Measurements from ENCODE around the gene OGT.

The OGT gene

DNA sequence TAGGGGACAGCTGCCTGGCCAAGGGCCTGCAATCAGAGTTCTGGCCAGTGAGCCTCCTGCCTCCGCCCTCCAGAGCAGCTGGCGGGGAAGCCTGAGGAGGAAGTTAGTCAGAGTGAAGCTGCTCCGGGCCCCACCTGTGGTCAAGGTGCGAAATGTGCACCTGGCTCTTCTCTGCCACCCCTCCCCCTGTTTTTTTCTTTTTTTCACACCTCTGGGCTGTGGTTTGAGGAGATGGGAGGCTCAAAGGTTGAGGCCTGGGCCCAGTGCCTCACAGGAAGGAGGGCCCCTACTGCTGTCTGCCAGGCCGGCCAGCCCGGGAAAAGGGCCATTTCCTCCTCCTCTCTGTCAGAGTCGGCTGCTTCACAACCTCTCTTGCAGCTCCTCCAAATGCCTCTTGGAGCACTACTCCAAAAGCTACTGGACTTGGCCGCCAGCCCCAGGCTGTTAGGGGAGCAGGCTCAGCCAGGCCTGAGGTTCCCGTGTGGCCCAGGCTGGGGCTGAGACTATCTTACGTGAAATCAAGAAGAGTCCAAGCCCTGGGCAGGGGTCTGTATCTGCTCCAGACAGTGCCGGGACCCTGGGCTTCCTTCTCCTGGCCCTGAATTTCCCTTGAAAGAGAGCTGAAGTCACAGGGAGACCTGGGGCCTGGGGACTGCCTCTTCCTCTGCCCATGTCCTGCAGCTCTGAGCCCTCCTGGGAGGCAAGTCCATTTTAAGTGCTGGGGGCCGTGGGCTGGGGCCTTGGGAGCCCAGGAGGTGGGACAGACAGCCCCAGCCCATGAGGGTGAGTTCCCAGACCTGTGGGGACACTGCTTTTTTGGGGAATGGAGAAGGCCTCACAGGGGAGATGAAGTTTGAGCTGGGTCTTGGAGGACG, 89.9 kb downstream of the OGT start:
- peak; percentile 26 for DNase-seq (ENCODE audit: low read depth)

DNA sequence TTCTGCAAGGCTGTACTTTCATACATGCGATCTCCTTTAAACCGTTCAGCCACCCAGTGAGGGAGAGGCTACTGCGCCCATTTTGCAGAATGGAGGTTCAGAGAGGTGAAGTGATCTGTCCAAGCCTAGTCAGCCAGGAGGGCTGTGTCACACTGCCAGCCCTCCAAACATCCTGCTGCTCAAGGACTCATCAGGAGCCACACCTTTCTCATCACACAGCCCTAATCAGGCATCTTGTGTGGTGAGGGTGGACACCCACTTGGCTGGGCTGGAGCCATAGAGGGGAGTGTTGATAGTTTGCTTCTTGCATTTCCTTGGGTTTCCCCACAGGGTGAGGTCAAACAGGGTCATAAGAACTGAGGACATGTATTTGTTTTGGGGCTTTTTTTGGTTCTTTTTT, 90.8 kb downstream of the OGT start:
- DNase-seq (ENCODE audit: low read depth), result no peak

DNA sequence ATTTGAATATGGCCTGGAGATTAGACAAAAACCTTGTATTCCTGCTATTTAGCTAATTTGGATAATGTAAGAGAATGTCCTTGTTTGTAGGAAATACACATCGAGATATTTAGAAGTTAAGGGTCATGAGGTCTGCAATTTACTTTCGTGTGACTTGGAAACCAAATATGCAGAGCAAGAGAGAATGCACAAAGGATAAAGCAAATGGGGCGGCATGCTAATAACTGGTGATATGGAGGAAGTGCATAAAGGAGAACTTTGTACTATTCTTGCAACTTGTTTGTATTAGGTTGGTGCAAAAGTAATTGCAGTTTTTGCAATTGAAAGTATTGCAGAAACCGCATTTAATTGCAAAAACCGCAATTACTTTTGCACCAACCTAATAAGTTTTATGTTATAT, 92.6 kb downstream of the OGT start:
- no peak for DNase-seq (ENCODE audit: low read depth)

All from amniotic epithelial cell (primary cell).